Progenitor cell of endocrine pancreas (in vitro differentiated cells): ENCODE data around the gene C10orf105. TPM values are rescaled to one million over a fixed set of nuclear protein-coding genes. Genes with fewer than 3 reads are reported as not detected.

Experiments used
- DNase-seq: peaks from one replicate; pipeline ENCODE4 v3.0.0; 2021; ENCODE audit warnings: low spot score; ENCODE audit not compliant: unreplicated experiment
- H3K27ac Mint-ChIP-seq: 2 replicates; pipeline ENCODE4 v1.8.0; 2021; ENCODE audit warnings: mild to moderate bottlenecking, moderate library complexity, mixed read lengths
- H3K27me3 Mint-ChIP-seq: 2 replicates; pipeline ENCODE4 v1.8.0; 2021; ENCODE audit warnings: mixed read lengths
- H3K36me3 Mint-ChIP-seq: 2 replicates; pipeline ENCODE4 v1.8.0; 2022; ENCODE audit warnings: mixed read lengths; ENCODE audit not compliant: insufficient read depth
- H3K4me1 Mint-ChIP-seq: 2 replicates; pipeline ENCODE4 v1.8.0; 2021; ENCODE audit warnings: low read depth, mixed read lengths
- H3K4me3 Mint-ChIP-seq: 2 replicates; pipeline ENCODE4 v1.8.0; 2021; ENCODE audit warnings: low read depth, mild to moderate bottlenecking, moderate library complexity, mixed read lengths
- H3K9me3 Mint-ChIP-seq: 2 replicates; pipeline ENCODE4 v1.8.0; 2021; ENCODE audit warnings: low read depth, mixed read lengths
- total RNA-seq: library from RNA; stranded (reverse); gene quantifications from 2 replicates; pipeline ENCODE4 v1.2.1, GENCODE V29; 2021
- TF ChIP-seq, protein P1 (sequence below): fragments of 200-600 bp; sonication (generic); IDR thresholded peaks from one replicate; pipeline ENCODE4 v1.5.0; 2021; ENCODE audit warnings: antibody characterized with exemption, mild to moderate bottlenecking; ENCODE audit not compliant: unreplicated experiment

Gene C10orf105
- total RNA-seq, 1 donor from 2014 or later = not detected

DNA sequence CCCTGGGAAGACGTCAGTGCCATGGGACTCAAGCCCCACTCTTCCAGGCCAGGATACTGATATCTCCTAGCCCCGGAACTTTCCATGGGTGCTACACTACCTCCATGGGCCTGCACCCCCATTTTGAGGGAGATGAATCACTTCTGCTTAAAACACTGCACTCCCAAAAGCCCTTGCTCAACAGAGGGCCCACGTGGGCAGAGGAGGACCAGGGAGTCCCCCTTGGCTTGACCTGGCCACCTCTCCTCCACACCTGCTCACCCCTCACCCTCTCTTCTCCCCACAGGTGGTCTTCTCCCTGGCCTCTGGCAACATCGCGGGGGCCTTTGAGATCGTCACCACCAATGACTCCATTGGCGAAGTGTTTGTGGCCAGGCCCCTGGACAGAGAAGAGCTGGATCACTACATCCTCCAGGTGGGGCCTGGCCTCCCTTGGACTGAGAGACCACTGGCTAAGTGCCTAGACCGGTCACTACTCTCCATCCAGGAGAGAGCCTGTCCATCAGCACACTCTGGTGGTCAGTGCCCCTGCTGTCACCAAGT, 19.9 kb upstream of the C10orf105 start:
- H3K4me1 Mint-ChIP-seq = no peaks in the 10 kb centered on the region
- DNase-seq = no peak
- TF ChIP-seq, protein P1, sequence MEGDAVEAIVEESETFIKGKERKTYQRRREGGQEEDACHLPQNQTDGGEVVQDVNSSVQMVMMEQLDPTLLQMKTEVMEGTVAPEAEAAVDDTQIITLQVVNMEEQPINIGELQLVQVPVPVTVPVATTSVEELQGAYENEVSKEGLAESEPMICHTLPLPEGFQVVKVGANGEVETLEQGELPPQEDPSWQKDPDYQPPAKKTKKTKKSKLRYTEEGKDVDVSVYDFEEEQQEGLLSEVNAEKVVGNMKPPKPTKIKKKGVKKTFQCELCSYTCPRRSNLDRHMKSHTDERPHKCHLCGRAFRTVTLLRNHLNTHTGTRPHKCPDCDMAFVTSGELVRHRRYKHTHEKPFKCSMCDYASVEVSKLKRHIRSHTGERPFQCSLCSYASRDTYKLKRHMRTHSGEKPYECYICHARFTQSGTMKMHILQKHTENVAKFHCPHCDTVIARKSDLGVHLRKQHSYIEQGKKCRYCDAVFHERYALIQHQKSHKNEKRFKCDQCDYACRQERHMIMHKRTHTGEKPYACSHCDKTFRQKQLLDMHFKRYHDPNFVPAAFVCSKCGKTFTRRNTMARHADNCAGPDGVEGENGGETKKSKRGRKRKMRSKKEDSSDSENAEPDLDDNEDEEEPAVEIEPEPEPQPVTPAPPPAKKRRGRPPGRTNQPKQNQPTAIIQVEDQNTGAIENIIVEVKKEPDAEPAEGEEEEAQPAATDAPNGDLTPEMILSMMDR = no peak
- H3K4me3 Mint-ChIP-seq = no peak overlapping the region
- H3K36me3 Mint-ChIP-seq = no peaks in the 10 kb centered on the region
- no peaks in the 10 kb centered on the region for H3K9me3 Mint-ChIP-seq
- no peaks in the 10 kb centered on the region for H3K27me3 Mint-ChIP-seq
- no peak overlapping the region for H3K27ac Mint-ChIP-seq

DNA sequence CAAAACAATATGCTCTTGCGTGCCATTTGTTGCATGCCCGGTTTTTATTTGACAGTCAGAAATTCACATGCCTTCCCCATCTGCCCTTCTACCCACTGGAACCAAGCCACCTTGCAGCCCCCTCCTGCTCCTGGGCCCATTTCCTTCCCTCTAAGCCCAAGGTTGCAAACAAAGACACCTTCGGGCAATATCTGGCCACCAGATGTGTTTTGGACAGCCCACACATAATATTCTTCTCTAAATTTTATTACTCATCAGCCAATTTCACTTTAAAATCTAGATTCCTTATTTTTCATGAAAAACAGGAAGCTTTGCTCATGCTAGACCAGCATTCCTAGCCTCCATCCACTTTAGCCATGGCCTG, 18.2 kb upstream of the C10orf105 start:
- H3K4me1 Mint-ChIP-seq = no peaks in the 10 kb centered on the region
- no peaks in the 10 kb centered on the region for H3K9me3 Mint-ChIP-seq
- no peak overlapping the region for H3K4me3 Mint-ChIP-seq
- no peak for DNase-seq
- TF ChIP-seq, protein P1 = no peak
- peaks cover 4% of the 10 kb centered on the region for H3K27me3 Mint-ChIP-seq
- no peak overlapping the region for H3K27ac Mint-ChIP-seq
- no peaks in the 10 kb centered on the region for H3K36me3 Mint-ChIP-seq

DNA sequence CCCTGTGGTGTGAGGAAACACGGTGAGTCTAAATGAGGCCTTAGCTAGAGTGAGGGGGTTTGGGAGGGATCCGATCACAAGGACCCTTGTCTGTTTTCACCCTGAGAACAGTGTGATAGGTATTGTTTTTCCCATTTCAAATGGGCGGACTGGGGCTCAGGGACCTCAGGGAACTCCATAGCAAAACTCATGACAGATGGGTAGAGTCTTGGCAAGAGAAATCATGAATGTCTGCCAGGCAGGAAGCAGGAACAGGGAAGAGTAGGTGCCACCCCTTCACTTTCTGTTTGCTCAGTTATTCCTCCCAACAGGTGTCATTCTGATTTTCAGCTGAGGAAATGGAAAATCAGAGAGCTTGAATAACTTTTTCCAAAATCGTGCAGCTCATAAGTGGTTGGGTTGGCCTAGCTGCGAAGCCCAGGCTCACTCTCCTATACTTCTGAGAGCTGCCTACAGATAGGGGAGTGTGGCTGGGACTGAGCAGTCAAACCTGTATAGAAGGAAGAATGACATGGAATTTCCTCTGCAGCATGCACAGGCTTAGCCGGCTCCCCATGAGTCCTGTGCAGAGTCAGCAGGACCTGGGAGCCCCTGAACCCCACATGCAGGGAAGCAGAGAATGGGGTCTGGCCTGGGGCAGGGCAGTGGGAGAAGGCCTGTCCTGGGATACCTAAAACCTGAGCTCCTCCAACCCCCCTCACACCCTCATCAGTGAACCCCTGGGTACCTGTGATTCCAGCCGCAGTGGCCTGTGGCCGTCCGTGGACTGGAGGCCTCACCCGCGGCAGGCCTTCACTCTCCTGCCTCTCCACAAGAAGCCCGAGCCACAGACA, 17.6 kb upstream of the C10orf105 start:
- Mint-ChIP-seq H3K4me1 (peaks cover 1% of the 10 kb centered on the region), H3K9me3 (no peaks in the 10 kb centered on the region), H3K27ac (no peak overlapping the region), H3K36me3 (no peaks in the 10 kb centered on the region), H3K27me3 (peaks cover 4% of the 10 kb centered on the region), H3K4me3 (no peak overlapping the region)
- TF ChIP-seq, protein P1 = no peak
- no peak for DNase-seq

DNA sequence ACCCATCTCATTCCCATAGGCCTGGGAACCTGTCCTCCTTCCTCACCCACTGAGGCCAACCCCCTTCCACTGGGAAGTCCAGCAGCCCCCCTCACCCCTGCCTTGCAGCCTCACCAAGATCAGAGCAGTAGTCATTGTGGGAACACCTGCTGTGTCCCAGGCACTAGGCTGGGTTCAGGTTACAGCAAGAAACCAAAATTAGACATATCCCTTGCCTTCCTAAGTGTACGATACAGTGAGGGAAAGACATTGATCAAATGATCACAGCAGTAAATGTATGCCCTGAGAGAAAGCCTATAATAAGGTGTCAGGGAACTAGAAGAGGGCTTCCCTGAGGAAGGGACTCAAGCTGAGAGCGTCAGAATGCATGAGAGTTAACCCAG, 17.0 kb upstream of the C10orf105 start:
- Mint-ChIP-seq H3K4me3 (no peak overlapping the region), H3K4me1 (peaks cover 1% of the 10 kb centered on the region), H3K9me3 (no peaks in the 10 kb centered on the region), H3K27me3 (peaks cover 4% of the 10 kb centered on the region), H3K27ac (no peak overlapping the region), H3K36me3 (no peaks in the 10 kb centered on the region)
- TF ChIP-seq, protein P1 = no peak
- DNase-seq = no peak

DNA sequence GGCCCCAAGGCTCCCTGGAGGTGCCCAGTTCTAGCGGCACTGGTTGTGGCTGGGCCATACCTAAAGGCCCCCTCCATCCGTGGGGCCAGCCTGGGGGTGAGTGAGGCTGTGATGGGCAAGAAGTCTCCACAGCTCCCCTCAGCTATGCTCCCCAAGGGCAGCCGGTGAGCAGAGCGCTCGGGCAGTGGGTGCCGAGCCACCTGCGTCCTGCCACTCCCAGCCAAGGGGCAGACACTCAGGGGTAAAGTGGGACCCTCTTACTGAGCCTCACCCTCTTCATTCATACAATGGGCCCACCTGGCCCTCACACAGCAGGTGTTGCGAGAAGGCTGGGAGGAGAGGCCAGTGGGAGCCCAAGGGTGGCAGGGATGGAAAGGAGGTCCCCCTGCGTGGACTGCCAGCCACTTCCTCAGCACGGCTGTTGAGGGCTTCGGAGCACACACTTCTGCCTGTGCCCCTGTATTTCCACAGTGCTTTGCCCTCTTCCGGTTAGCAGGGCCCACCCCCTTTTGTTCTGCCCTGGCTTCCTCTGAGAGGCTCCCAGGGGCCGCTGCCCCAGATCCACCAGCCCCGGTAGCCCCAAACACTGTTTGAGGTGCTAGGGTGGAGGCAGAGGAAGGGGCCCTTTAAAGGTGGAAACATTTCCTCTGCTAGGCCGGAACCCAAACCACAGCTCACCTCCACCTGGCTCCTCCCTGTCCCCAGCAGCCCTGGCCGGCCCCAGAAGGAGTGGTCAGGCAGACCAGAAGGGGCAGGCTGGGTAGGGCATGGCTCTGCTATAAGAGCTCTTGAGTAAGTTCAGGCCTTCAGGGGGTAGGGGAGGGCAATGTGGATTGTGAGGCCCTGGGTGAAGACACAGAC, 16.4 kb upstream of the C10orf105 start:
- no peak for DNase-seq
- no peaks in the 10 kb centered on the region for H3K9me3 Mint-ChIP-seq
- H3K4me1 Mint-ChIP-seq = peaks cover 1% of the 10 kb centered on the region
- TF ChIP-seq, protein P1 = no peak
- H3K36me3 Mint-ChIP-seq = no peaks in the 10 kb centered on the region
- peaks cover 4% of the 10 kb centered on the region for H3K27me3 Mint-ChIP-seq
- H3K4me3 Mint-ChIP-seq = no peak overlapping the region
- H3K27ac Mint-ChIP-seq = no peak overlapping the region
